EL (cell line): ENCODE measurements around the gene PIAS1.

Experiments used
- DNase-seq: peaks from one replicate; pipeline ENCODE4 v3.0.0-alpha.2; 2016

The PIAS1 gene

GRCh38 chr15:68063606-68064005, 9.5 kb downstream of the PIAS1 start:
- no peak for DNase-seq

- DNase-seq: no peak
Observed at GRCh38 chr15:68073576-68074288, 19.6 kb downstream of the PIAS1 start.

GRCh38 chr15:68075764-68076385, 21.8 kb downstream of the PIAS1 start:
- DNase-seq: no peak

GRCh38 chr15:68078365-68078764, 24.2 kb downstream of the PIAS1 start:
- no peak for DNase-seq

- no peak for DNase-seq
Observed at GRCh38 chr15:68080334-68080733, 26.2 kb downstream of the PIAS1 start.

GRCh38 chr15:68080783-68081182, 26.7 kb downstream of the PIAS1 start:
- DNase-seq: no peak

GRCh38 chr15:68081869-68082505, 27.9 kb downstream of the PIAS1 start:
- no peak for DNase-seq

- no peak for DNase-seq
Observed at GRCh38 chr15:68082735-68083134, 28.6 kb downstream of the PIAS1 start.

- no peak for DNase-seq
Observed at GRCh38 chr15:68083463-68083862, 29.3 kb downstream of the PIAS1 start.

GRCh38 chr15:68085052-68085451, 30.9 kb downstream of the PIAS1 start:
- peak; percentile 5 for DNase-seq

- no peak for DNase-seq
Observed at GRCh38 chr15:68091743-68092142, 37.6 kb downstream of the PIAS1 start.

- DNase-seq: no peak
Observed at GRCh38 chr15:68096099-68096498, 42.0 kb downstream of the PIAS1 start.

- DNase-seq: no peak
Observed at GRCh38 chr15:68097029-68097428, 42.9 kb downstream of the PIAS1 start.

GRCh38 chr15:68098465-68098864, 44.4 kb downstream of the PIAS1 start:
- DNase-seq: no peak

- DNase-seq: no peak
Observed at GRCh38 chr15:68100194-68100593, 46.1 kb downstream of the PIAS1 start.

- DNase-seq: no peak
Observed at GRCh38 chr15:68103603-68104002, 49.5 kb downstream of the PIAS1 start.

- peak; percentile 74 for DNase-seq
Observed at GRCh38 chr15:68106656-68107055, 52.5 kb downstream of the PIAS1 start.

- no peak for DNase-seq
Observed at GRCh38 chr15:68107142-68107541, 53.0 kb downstream of the PIAS1 start.

- peak; percentile 19 for DNase-seq
Observed at GRCh38 chr15:68112706-68113105, 58.6 kb downstream of the PIAS1 start.

- peak; percentile 28 for DNase-seq
Observed at GRCh38 chr15:68113273-68113672, 59.2 kb downstream of the PIAS1 start.

GRCh38 chr15:68113751-68114150, 59.6 kb downstream of the PIAS1 start:
- DNase-seq: no peak

- peak; percentile 33 for DNase-seq
Observed at GRCh38 chr15:68114356-68114755, 60.2 kb downstream of the PIAS1 start.

GRCh38 chr15:68114840-68115239, 60.7 kb downstream of the PIAS1 start:
- no peak for DNase-seq

GRCh38 chr15:68124700-68125099, 70.6 kb downstream of the PIAS1 start:
- DNase-seq: no peak
